CD4-positive, alpha-beta T cell (primary cell): ENCODE measurements around the gene TREML1. TPM values are rescaled to one million over a fixed set of nuclear protein-coding genes. Genes with fewer than 3 reads are reported as not detected.

Experiments used
- ATAC-seq: fragments of 200-7000 bp; cut with Tn5 transposase; one replicate; pipeline ENCODE4 v1.10.0; 2022; ENCODE audit warnings: mild to moderate bottlenecking; ENCODE audit not compliant: poor library complexity
- CTCF ChIA-PET: fragments of 350-600 bp; sonication (Branson Sonifier 250); formaldehyde crosslinking; loops from one replicate; lab custom pipeline; 2021; ENCODE audit warnings: antibody characterized with exemption, inconsistent platforms; lab: Charles Lee
- POLR2A ChIA-PET: fragments of 350-600 bp; sonication (Branson Sonifier 250); formaldehyde crosslinking; loops from one replicate; lab custom pipeline; 2021; ENCODE audit warnings: antibody characterized with exemption, inconsistent platforms; lab: Charles Lee
- DNase-seq, 14 experiments: peaks; one replicate each; pipeline ENCODE4 v3.0.0-alpha.2; 2013 to 2020; ENCODE audit warnings: mixed read lengths in 2 of 14
- H3K27ac ChIP-seq, 2 donors: one replicate each; pipeline versions ENCODE4 v1.5.1 to v1.7.0; 2013; ENCODE audit warnings: low read length in 2 of 2, low read depth in 1 of 2, mild to moderate bottlenecking in 1 of 2
- H3K27me3 ChIP-seq, 2 experiments: 1 replicate in 1 of 2; 2 replicates in 1 of 2; pipeline versions ENCODE4 v1.6.1 to v1.7.0; 2013; ENCODE audit warnings: low read length in 2 of 2, control low read depth in 1 of 2, mild to moderate bottlenecking in 1 of 2, moderate library complexity in 1 of 2; ENCODE audit not compliant: insufficient read depth in 2 of 2, control insufficient read depth in 1 of 2
- H3K36me3 ChIP-seq: one replicate; pipeline ENCODE4 v1.6.1; 2013; ENCODE audit warnings: low read length, control low read depth; ENCODE audit not compliant: insufficient read depth
- H3K4me1 ChIP-seq: one replicate; pipeline ENCODE4 v1.6.1; 2013; ENCODE audit warnings: low read length, control low read depth; ENCODE audit not compliant: insufficient read depth
- H3K4me3 ChIP-seq: one replicate; pipeline ENCODE4 v1.5.1; 2013; ENCODE audit warnings: mild to moderate bottlenecking, low read length, moderate library complexity
- H3K9me3 ChIP-seq, 2 experiments: 1 replicate in 1 of 2; 2 replicates in 1 of 2; pipeline versions ENCODE4 v1.6.1 to v1.7.0; 2013; ENCODE audit warnings: low read length in 2 of 2, mild to moderate bottlenecking in 2 of 2, control low read depth in 1 of 2, moderate library complexity in 1 of 2; ENCODE audit not compliant: control insufficient read depth in 1 of 2, insufficient read depth in 1 of 2
- H3K27ac Mint-ChIP-seq: one replicate; pipeline ENCODE4 v1.8.0; 2020; ENCODE audit warnings: mixed read lengths
- H3K27me3 Mint-ChIP-seq: one replicate; pipeline ENCODE4 v1.8.0; 2021; ENCODE audit warnings: mixed read lengths
- H3K36me3 Mint-ChIP-seq: one replicate; pipeline ENCODE4 v1.8.0; 2021; ENCODE audit warnings: low read depth, mixed read lengths
- H3K4me1 Mint-ChIP-seq: one replicate; pipeline ENCODE4 v1.8.0; 2021; ENCODE audit warnings: low read depth, mixed read lengths
- H3K4me3 Mint-ChIP-seq: one replicate; pipeline ENCODE4 v1.8.0; 2020; ENCODE audit warnings: mild to moderate bottlenecking, mixed read lengths
- H3K9me3 Mint-ChIP-seq: one replicate; pipeline ENCODE4 v1.8.0; 2020; ENCODE audit warnings: mixed read lengths
- intact Hi-C, 2 experiments: fragments of 100-400 bp; cut with DNase I in 1 of 2; cut with micrococcal nuclease in 1 of 2; formaldehyde crosslinking; loops; one replicate each; pipeline versions ENCODE4 v1.15.1 to v1.9.0; 2023 to 2025; cut with DNase I, micrococcal nuclease
- total RNA-seq, 174 experiments: library from RNA in 2 of 174; stranded (reverse) in 2 of 174; gene quantifications; one replicate each; pipeline ENCODE4 v1.2.3 and lab custom pipeline; 2021 to 2026
- TF ChIP-seq, protein P1 (sequence below): fragments of 200-600 bp; IDR thresholded peaks from one replicate; pipeline ENCODE4 v1.8.0; 2022; ENCODE audit warnings: antibody characterized with exemption, mild to moderate bottlenecking

The TREML1 gene
- total RNA-seq, 2 experiments from 2014 or later, result not detected

DNA sequence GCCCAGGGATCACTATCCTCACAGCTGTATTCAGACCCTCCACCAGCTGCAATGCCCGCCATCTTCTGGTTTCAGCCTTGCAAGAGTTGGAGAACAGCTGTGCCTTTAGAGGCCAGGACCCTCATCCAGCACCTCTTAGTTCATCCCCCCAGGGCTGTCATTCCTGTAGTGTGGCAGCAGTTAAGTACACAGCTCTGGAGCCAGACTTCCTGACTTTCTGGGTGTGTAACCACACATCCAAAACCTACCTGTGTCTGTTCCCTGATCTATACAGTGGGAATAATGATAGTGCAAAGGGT is 9.2 kb upstream of the TREML1 start:
- ChIA-PET CTCF (no interaction called here), POLR2A (no interaction called here)
- Histone ChIP-seq H3K4me1 (no peaks in the 10 kb centered on the region), H3K4me3 (no peak overlapping the region), H3K9me3 (no peaks in the 10 kb centered on the region), H3K36me3 (no peaks in the 10 kb centered on the region), H3K27me3 (peaks cover 0 to 2% of the 10 kb centered on the region in 2 experiments), H3K27ac (no peak overlapping the region)
- Mint-ChIP-seq H3K27me3 (peaks cover 9% of the 10 kb centered on the region), H3K36me3 (no peaks in the 10 kb centered on the region), H3K4me3 (no peak overlapping the region), H3K4me1 (no peaks in the 10 kb centered on the region), H3K9me3 (no peaks in the 10 kb centered on the region), H3K27ac (no peak overlapping the region)
- TF ChIP-seq, protein P1, sequence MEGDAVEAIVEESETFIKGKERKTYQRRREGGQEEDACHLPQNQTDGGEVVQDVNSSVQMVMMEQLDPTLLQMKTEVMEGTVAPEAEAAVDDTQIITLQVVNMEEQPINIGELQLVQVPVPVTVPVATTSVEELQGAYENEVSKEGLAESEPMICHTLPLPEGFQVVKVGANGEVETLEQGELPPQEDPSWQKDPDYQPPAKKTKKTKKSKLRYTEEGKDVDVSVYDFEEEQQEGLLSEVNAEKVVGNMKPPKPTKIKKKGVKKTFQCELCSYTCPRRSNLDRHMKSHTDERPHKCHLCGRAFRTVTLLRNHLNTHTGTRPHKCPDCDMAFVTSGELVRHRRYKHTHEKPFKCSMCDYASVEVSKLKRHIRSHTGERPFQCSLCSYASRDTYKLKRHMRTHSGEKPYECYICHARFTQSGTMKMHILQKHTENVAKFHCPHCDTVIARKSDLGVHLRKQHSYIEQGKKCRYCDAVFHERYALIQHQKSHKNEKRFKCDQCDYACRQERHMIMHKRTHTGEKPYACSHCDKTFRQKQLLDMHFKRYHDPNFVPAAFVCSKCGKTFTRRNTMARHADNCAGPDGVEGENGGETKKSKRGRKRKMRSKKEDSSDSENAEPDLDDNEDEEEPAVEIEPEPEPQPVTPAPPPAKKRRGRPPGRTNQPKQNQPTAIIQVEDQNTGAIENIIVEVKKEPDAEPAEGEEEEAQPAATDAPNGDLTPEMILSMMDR, result no peak
- DNase-seq, result no peak
- intact Hi-C loops, result no loop called here
- ATAC-seq, result no peak

- no peaks in the 10 kb centered on the region for H3K9me3 Mint-ChIP-seq
- H3K36me3 Mint-ChIP-seq, result no peaks in the 10 kb centered on the region
- H3K4me3 Mint-ChIP-seq, result no peak within 1 kb of the TSS
- Histone ChIP-seq H3K9me3 (no peaks in the 10 kb centered on the region), H3K27me3 (peaks cover 0 to 2% of the 10 kb centered on the region in 2 experiments), H3K4me3 (no peak within 1 kb of the TSS), H3K4me1 (no peaks in the 10 kb centered on the region), H3K36me3 (no peaks in the 10 kb centered on the region), H3K27ac (no peak within 1 kb of the TSS)
- TF ChIP-seq, protein P1, result no peak
- ChIA-PET CTCF (no interaction called here), POLR2A (no interaction called here)
- intact Hi-C loops, result no loop called here
- H3K4me1 Mint-ChIP-seq, result no peaks in the 10 kb centered on the region
- no peak for DNase-seq
- H3K27me3 Mint-ChIP-seq, result peaks cover 12% of the 10 kb centered on the region
- H3K27ac Mint-ChIP-seq, result no peak within 1 kb of the TSS
- no peak for ATAC-seq
Measured at GRCh38 chr6:41162687-41163418, 8.7 kb upstream of the TREML1 start, which contains the start of gene TREM2. Gene TREM2 (minus strand): TSS chr6:41163116. CDS start chr6:41163082, 34 bp downstream.

GRCh38 chr6:41161851-41162552 is 7.9 kb upstream of the TREML1 start:
- no peak overlapping the region for H3K27ac Mint-ChIP-seq
- DNase-seq (no peak), ATAC-seq (no peak)
- H3K4me1 Mint-ChIP-seq, result no peaks in the 10 kb centered on the region
- no peaks in the 10 kb centered on the region for H3K4me1 ChIP-seq
- H3K4me3 ChIP-seq, result no peak overlapping the region
- ChIA-PET POLR2A (no interaction called here), CTCF (no interaction called here)
- H3K9me3 Mint-ChIP-seq, result no peaks in the 10 kb centered on the region
- H3K27me3 ChIP-seq, result peaks cover 0 to 2% of the 10 kb centered on the region in 2 experiments
- H3K4me3 Mint-ChIP-seq, result no peak overlapping the region
- no peak overlapping the region for H3K27ac ChIP-seq
- H3K36me3 Mint-ChIP-seq, result no peaks in the 10 kb centered on the region
- H3K9me3 ChIP-seq, result no peaks in the 10 kb centered on the region
- no peaks in the 10 kb centered on the region for H3K36me3 ChIP-seq
- intact Hi-C loops, result no loop called here
- H3K27me3 Mint-ChIP-seq, result peaks cover 13% of the 10 kb centered on the region
- TF ChIP-seq, protein P1, result no peak
